ENCODE data around the gene LMAN1.

The LMAN1 gene

GRCh38 chr18:59359576-59359952, 499 bp upstream of the LMAN1 start:
- no peak for DNase-seq

- no peak for DNase-seq
Measured at GRCh38 chr18:59358414-59358711, 702 bp downstream of the LMAN1 start.

GRCh38 chr18:59357928-59358327, 1.1 kb downstream of the LMAN1 start:
- peak; percentile 43 for DNase-seq

- no peak for DNase-seq
Measured at GRCh38 chr18:59354731-59355130, 4.3 kb downstream of the LMAN1 start.

- no peak for DNase-seq
Measured at GRCh38 chr18:59353079-59353680, 5.9 kb downstream of the LMAN1 start.

- DNase-seq, result peak; percentile 23
Measured at GRCh38 chr18:59352250-59352855, 6.7 kb downstream of the LMAN1 start.

- no peak for DNase-seq
Measured at GRCh38 chr18:59345556-59345955, 13.5 kb downstream of the LMAN1 start.

GRCh38 chr18:59344996-59345395, 14.1 kb downstream of the LMAN1 start:
- DNase-seq, result no peak

- DNase-seq, result no peak
Measured at GRCh38 chr18:59343926-59344325, 15.1 kb downstream of the LMAN1 start.

GRCh38 chr18:59340817-59341216, 18.2 kb downstream of the LMAN1 start:
- DNase-seq, result peak; percentile 29

- no peak for DNase-seq
Measured at GRCh38 chr18:59340312-59340711, 18.8 kb downstream of the LMAN1 start.

- no peak for DNase-seq
Measured at GRCh38 chr18:59332986-59333385, 26.1 kb downstream of the LMAN1 start.

- DNase-seq, result no peak
Measured at GRCh38 chr18:59328683-59329082, 30.4 kb downstream of the LMAN1 start.

- DNase-seq, result no peak
Measured at GRCh38 chr18:59325965-59326364, 33.1 kb downstream of the LMAN1 start.

- no peak for DNase-seq
Measured at GRCh38 chr18:59324623-59324971, 34.5 kb downstream of the LMAN1 start.

GRCh38 chr18:59323931-59324622, 35.0 kb downstream of the LMAN1 start:
- no peak for DNase-seq

GRCh38 chr18:59318460-59319050, 40.5 kb downstream of the LMAN1 start, which contains the start of gene CPLX4:
Gene CPLX4 (minus strand): TSS chr18:59318649. CDS start chr18:59318462, 187 bp downstream.
- no peak for DNase-seq

GRCh38 chr18:59311631-59312030, 47.4 kb downstream of the LMAN1 start:
- DNase-seq, result no peak

- no peak for DNase-seq
Measured at GRCh38 chr18:59308938-59309260, 50.2 kb downstream of the LMAN1 start.

GRCh38 chr18:59308248-59308937, 50.7 kb downstream of the LMAN1 start:
- DNase-seq, result peak; percentile 77

- no peak for DNase-seq
Measured at GRCh38 chr18:59306640-59307039, 52.4 kb downstream of the LMAN1 start.

- DNase-seq, result no peak
Measured at GRCh38 chr18:59305295-59305694, 53.8 kb downstream of the LMAN1 start.

- DNase-seq, result no peak
Measured at GRCh38 chr18:59303656-59304195, 55.3 kb downstream of the LMAN1 start.

- DNase-seq, result no peak
Measured at GRCh38 chr18:59303006-59303405, 56.1 kb downstream of the LMAN1 start.

Data from activated CD4-positive, alpha-beta T cell treated with anti-CD3 and anti-CD28 coated beads, Interleukin-2, Interleukin-6, amounts not matched to agents 100 ng/mL and 50 ng/mL, durations not matched to agents 16 hours and 8 hours (primary cell).